ENCODE results near the gene XYLT1.

DNA sequence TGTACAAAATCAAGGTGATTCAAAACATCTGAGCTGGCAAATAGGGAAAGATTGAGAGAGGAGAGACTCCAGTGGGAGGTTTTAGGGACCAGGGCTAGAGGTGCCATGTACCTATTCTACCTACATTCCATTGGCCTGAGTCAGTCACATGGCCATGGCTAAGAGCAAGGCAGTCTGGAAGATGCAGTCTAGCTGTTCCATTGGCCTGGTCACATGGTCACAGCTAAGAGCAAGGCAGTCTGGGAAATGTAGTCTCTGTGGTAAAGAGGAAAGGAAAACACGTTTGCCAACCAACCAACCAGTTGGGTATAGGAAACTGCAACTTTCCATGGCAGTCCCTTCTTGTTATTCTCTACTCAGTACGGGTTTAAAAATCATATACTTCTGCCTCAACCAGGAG, 369.1 kb downstream of the XYLT1 start:
- TF ChIP-seq, protein P1, sequence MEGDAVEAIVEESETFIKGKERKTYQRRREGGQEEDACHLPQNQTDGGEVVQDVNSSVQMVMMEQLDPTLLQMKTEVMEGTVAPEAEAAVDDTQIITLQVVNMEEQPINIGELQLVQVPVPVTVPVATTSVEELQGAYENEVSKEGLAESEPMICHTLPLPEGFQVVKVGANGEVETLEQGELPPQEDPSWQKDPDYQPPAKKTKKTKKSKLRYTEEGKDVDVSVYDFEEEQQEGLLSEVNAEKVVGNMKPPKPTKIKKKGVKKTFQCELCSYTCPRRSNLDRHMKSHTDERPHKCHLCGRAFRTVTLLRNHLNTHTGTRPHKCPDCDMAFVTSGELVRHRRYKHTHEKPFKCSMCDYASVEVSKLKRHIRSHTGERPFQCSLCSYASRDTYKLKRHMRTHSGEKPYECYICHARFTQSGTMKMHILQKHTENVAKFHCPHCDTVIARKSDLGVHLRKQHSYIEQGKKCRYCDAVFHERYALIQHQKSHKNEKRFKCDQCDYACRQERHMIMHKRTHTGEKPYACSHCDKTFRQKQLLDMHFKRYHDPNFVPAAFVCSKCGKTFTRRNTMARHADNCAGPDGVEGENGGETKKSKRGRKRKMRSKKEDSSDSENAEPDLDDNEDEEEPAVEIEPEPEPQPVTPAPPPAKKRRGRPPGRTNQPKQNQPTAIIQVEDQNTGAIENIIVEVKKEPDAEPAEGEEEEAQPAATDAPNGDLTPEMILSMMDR (IDR thresholded peaks at IDR 0.05) = no peak
- TF ChIP-seq POLR2A (IDR thresholded peaks at IDR 0.05) (no peak), POLR2AphosphoS5 (IDR thresholded peaks at IDR 0.05) (no peak)
